ENCODE results near the gene KLHL29. TPM values are rescaled to one million over a fixed set of nuclear protein-coding genes. Genes with fewer than 3 reads are reported as not detected.

The KLHL29 gene
- total and polyA plus RNA-seq, 2 of the 13 experiments (the other 11 are each of a cell fraction or from before 2014, with no cell fraction given) = 0.01 TPM; not detected in 1

- no peaks in the 10 kb centered on the region for H4K20me1 ChIP-seq (ENCODE audit: insufficient read depth, low read length)
- no TSS peak for BruUV-seq (replicated peaks)
- TF ChIP-seq ZMYM2 (CRISPR knock-in tag; IDR thresholded peaks at IDR 0.05) (no peak), NCOA2 (CRISPR knock-in tag; IDR thresholded peaks at IDR 0.05) (no peak), SPEN (CRISPR knock-in tag; IDR thresholded peaks at IDR 0.05; ENCODE audit: low read depth) (no peak), ATF2 (CRISPR knock-in tag; IDR thresholded peaks at IDR 0.05) (no peak)
- 66% methylated on average over 28 of the region's 28 CpGs for WGBS (ENCODE audit: low lambda C conversion rate)
- no peak overlapping the region for H3K4me2 ChIP-seq (ENCODE audit: low read depth, low read length)
- peaks cover 0 to 13% of the 10 kb centered on the region in 2 experiments; a peak in 3 of 5 replicates for H3K27me3 ChIP-seq (ENCODE audit: control insufficient read depth in 1 of 2, insufficient read depth in 2 of 2, low read length in 2 of 2)
- H3K9me3 ChIP-seq (ENCODE audit: low read length) = peaks cover 5% of the 10 kb centered on the region; the same call in 1 of the 2 replicates
- H3K4me3 ChIP-seq (replicated peaks in 1 of 3; ENCODE audit: insufficient read depth in 1 of 3, low read depth in 2 of 3, low read length in 3 of 3) = no peak overlapping the region
- FAIRE-seq = no peak
- H2AFZ ChIP-seq (ENCODE audit: low read length) = no peak overlapping the region
- H3K9ac ChIP-seq (ENCODE audit: insufficient read depth, low read depth, low read length) = no peak overlapping the region
- CTCF ChIA-PET (ENCODE audit: low intra/inter-chr PET ratio, low total read pairs) = no interaction called here
- in situ Hi-C loops (cut with HindIII; ENCODE audit: extremely low pct_ligation_motif_present, low pct_unique_long_range_greater_than_20kb) = no loop called here
- no peak for DNase-seq (ENCODE audit: low spot score)
- intact Hi-C loops (cut with micrococcal nuclease; ENCODE audit: unreplicated experiment) = no loop called here
- no peaks in the 10 kb centered on the region for H3K36me3 ChIP-seq (replicated peaks in 1 of 2; ENCODE audit: control insufficient read depth in 1 of 2, insufficient read depth in 2 of 2, low read length in 2 of 2)
- ATAC-seq = no peak
- POLR2A ChIA-PET = no interaction called here
- H3K27ac ChIP-seq (ENCODE audit: extremely low read length, insufficient read depth, low read length) = no peak overlapping the region
- no peaks in the 10 kb centered on the region for H3K79me2 ChIP-seq (ENCODE audit: insufficient read depth, low read length)
- no peaks in the 10 kb centered on the region for H3K4me1 ChIP-seq (ENCODE audit: insufficient read depth, low read length)
Observed at GRCh38 chr2:23628926-23629771, 244.2 kb downstream of the KLHL29 start.

- CTCF ChIA-PET (ENCODE audit: low intra/inter-chr PET ratio, low total read pairs) = no interaction called here
- Histone ChIP-seq H3K4me2 (ENCODE audit: low read depth, low read length) (no peak overlapping the region), H3K79me2 (ENCODE audit: insufficient read depth, low read length) (no peaks in the 10 kb centered on the region), H3K36me3 (replicated peaks in 1 of 2; ENCODE audit: control insufficient read depth in 1 of 2, insufficient read depth in 2 of 2, low read length in 2 of 2) (no peaks in the 10 kb centered on the region), H3K9ac (ENCODE audit: insufficient read depth, low read depth, low read length) (no peak overlapping the region), H3K4me3 (replicated peaks in 1 of 3; ENCODE audit: insufficient read depth in 1 of 3, low read depth in 2 of 3, low read length in 3 of 3) (no peak overlapping the region), H3K27me3 (ENCODE audit: control insufficient read depth in 1 of 2, insufficient read depth in 2 of 2, low read length in 2 of 2) (peaks cover 0 to 14% of the 10 kb centered on the region in 2 experiments; a peak in 3 of 5 replicates), H3K4me1 (ENCODE audit: insufficient read depth, low read length) (no peaks in the 10 kb centered on the region), H3K9me3 (ENCODE audit: low read length) (no peaks in the 10 kb centered on the region), H3K27ac (ENCODE audit: extremely low read length, insufficient read depth, low read length) (no peak overlapping the region), H4K20me1 (ENCODE audit: insufficient read depth, low read length) (no peaks in the 10 kb centered on the region), H2AFZ (ENCODE audit: low read length) (no peak overlapping the region)
- 56% methylated on average over 16 of the region's 16 CpGs for WGBS (ENCODE audit: low lambda C conversion rate)
- intact Hi-C loops (cut with micrococcal nuclease; ENCODE audit: unreplicated experiment) (no loop called here), in situ Hi-C loops (cut with HindIII; ENCODE audit: extremely low pct_ligation_motif_present, low pct_unique_long_range_greater_than_20kb) (no loop called here)
- POLR2A ChIA-PET = no interaction called here
- FAIRE-seq = no peak
- BruUV-seq (replicated peaks) = no TSS peak
- TF ChIP-seq CCDC6 (CRISPR knock-in tag; IDR thresholded peaks at IDR 0.05) = no peak
- no peak for TF ChIP-seq RFX5 (IDR thresholded peaks at IDR 0.05; ENCODE audit: low read depth, low read length)
- TF ChIP-seq SMAD1 (CRISPR knock-in tag; IDR thresholded peaks at IDR 0.05; ENCODE audit: borderline replicate concordance, low read depth) = no peak
- TF ChIP-seq ZNF282 (IDR thresholded peaks at IDR 0.05; ENCODE audit: partially characterized antibody) = no peak
- no peak for TF ChIP-seq ZNF512B (CRISPR knock-in tag; IDR thresholded peaks at IDR 0.05; ENCODE audit: borderline replicate concordance)
- ATAC-seq = no peak
- no peak for DNase-seq (ENCODE audit: low spot score)
Observed at GRCh38 chr2:23629772-23630480, 244.9 kb downstream of the KLHL29 start.

All from HepG2 (cell line).